GM12873 (cell line): ENCODE data around the gene SLC24A4.

ENCODE experiments used
- TF ChIP-seq, protein P1 (sequence below): IDR thresholded peaks from 2 replicates; pipeline ENCODE4 v1.5.1; 2012; ENCODE audit warnings: low read depth, mild to moderate bottlenecking, moderate library complexity, low read length, control low read depth; ENCODE audit not compliant: insufficient read depth; ENCODE audit errors: missing control alignments

Gene SLC24A4

GRCh38 chr14:92351750-92352149 lies 28.8 kb downstream of the SLC24A4 start:
- TF ChIP-seq, protein P1, sequence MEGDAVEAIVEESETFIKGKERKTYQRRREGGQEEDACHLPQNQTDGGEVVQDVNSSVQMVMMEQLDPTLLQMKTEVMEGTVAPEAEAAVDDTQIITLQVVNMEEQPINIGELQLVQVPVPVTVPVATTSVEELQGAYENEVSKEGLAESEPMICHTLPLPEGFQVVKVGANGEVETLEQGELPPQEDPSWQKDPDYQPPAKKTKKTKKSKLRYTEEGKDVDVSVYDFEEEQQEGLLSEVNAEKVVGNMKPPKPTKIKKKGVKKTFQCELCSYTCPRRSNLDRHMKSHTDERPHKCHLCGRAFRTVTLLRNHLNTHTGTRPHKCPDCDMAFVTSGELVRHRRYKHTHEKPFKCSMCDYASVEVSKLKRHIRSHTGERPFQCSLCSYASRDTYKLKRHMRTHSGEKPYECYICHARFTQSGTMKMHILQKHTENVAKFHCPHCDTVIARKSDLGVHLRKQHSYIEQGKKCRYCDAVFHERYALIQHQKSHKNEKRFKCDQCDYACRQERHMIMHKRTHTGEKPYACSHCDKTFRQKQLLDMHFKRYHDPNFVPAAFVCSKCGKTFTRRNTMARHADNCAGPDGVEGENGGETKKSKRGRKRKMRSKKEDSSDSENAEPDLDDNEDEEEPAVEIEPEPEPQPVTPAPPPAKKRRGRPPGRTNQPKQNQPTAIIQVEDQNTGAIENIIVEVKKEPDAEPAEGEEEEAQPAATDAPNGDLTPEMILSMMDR = no peak

- TF ChIP-seq, protein P1 = peak; percentile 66
Measured at GRCh38 chr14:92352158-92352985, 29.4 kb downstream of the SLC24A4 start.

DNA sequence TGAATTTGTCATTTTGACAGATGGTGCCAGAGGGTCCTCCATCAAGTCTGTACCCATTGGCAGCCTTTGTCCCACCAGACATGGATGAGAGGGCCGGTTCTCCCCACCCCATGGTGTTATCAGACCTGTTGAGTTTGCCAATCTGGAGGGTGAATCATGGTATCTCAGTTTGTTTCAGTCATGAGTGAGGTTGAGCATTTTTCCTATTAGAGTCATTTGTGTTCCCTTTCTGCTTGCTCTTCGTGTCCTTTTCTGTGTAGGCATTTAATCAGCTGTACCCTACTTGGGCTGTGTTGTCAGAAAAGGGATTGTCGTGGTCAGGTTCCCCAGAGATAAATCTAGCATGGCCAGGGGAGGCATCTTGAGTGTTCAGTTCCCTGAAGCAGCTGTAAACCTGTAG lies 30.5 kb downstream of the SLC24A4 start:
- TF ChIP-seq, protein P1 = no peak

GRCh38 chr14:92356677-92357076 lies 33.7 kb downstream of the SLC24A4 start:
- TF ChIP-seq, protein P1 = no peak

GRCh38 chr14:92360651-92361370 lies 37.8 kb downstream of the SLC24A4 start:
- TF ChIP-seq, protein P1 = no peak

GRCh38 chr14:92362781-92363235 lies 39.8 kb downstream of the SLC24A4 start:
- TF ChIP-seq, protein P1 = no peak

- TF ChIP-seq, protein P1 = no peak
Measured at GRCh38 chr14:92366237-92366636, 43.3 kb downstream of the SLC24A4 start.
